Skin of body (tissue), 2 donors: ENCODE data around the gene KRT4. TPM values are rescaled to one million over a fixed set of nuclear protein-coding genes. Genes with fewer than 3 reads are reported as not detected.

ENCODE experiments used
- DNase-seq: peaks from one replicate; lab custom pipeline; 2025; lab: John Stamatoyannopoulos, UW
- total RNA-seq: library from RNA; depleted of rRNA; stranded (reverse); fragments of >200 nt; gene quantifications from one replicate; pipeline ENCODE4 v1.2.3, GENCODE V29; 2014

Gene KRT4
- total RNA-seq, 1 donor from 2014 or later: 0.99 TPM

GRCh38 chr12:52821826-52822660 is 8.1 kb upstream of the KRT4 start:
- no peak for DNase-seq

GRCh38 chr12:52821071-52821730 is 7.3 kb upstream of the KRT4 start:
- no peak for DNase-seq

GRCh38 chr12:52820521-52820920 is 6.6 kb upstream of the KRT4 start:
- DNase-seq: no peak

GRCh38 chr12:52819731-52820510 is 6.0 kb upstream of the KRT4 start:
- no peak for DNase-seq

- no peak for DNase-seq
Observed at GRCh38 chr12:52818887-52819420, 5.0 kb upstream of the KRT4 start.

GRCh38 chr12:52818388-52818787 is 4.5 kb upstream of the KRT4 start:
- no peak for DNase-seq

- DNase-seq: no peak
Observed at GRCh38 chr12:52817699-52818238, 3.9 kb upstream of the KRT4 start.

- no peak for DNase-seq
Observed at GRCh38 chr12:52817003-52817698, 3.2 kb upstream of the KRT4 start.

GRCh38 chr12:52815676-52816588 is 2.0 kb upstream of the KRT4 start:
- DNase-seq: no peak

GRCh38 chr12:52815161-52815560 is 1.2 kb upstream of the KRT4 start:
- DNase-seq: no peak

- DNase-seq: no peak
Observed at GRCh38 chr12:52814710-52815155, 817 bp upstream of the KRT4 start.

- DNase-seq: no peak
Observed at GRCh38 chr12:52813203-52813819, 605 bp downstream of the KRT4 start.

- DNase-seq: no peak
Observed at GRCh38 chr12:52812749-52813148, 1.2 kb downstream of the KRT4 start.

GRCh38 chr12:52812073-52812400 is 1.9 kb downstream of the KRT4 start:
- no peak for DNase-seq

- DNase-seq: no peak
Observed at GRCh38 chr12:52811191-52812072, 2.5 kb downstream of the KRT4 start.

- no peak for DNase-seq
Observed at GRCh38 chr12:52810554-52810953, 3.4 kb downstream of the KRT4 start.

- no peak for DNase-seq
Observed at GRCh38 chr12:52809166-52809565, 4.8 kb downstream of the KRT4 start.

- DNase-seq: no peak
Observed at GRCh38 chr12:52808573-52809160, 5.2 kb downstream of the KRT4 start.
